ENCODE results near the gene CDC5L.

DNA sequence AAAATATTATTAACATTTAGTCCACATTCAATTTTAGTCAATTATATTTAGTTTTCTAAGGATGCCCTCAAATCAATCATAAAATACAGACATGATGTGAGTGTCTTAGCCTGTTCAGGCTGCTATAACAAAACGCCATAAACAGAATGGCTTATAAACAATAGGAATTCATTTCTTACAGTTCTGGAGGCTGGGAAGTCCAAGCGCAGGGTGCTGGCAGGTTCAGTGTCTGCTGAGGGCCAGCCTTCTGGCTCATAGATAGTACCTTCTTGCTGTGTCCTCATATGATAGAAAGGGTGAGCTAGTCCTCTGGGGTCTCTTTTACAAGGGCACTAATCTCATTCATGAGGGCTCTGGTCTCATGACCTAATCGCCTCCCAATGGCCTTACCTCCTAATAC is 10.0 kb upstream of the CDC5L start:
- TF ChIP-seq, protein P1, sequence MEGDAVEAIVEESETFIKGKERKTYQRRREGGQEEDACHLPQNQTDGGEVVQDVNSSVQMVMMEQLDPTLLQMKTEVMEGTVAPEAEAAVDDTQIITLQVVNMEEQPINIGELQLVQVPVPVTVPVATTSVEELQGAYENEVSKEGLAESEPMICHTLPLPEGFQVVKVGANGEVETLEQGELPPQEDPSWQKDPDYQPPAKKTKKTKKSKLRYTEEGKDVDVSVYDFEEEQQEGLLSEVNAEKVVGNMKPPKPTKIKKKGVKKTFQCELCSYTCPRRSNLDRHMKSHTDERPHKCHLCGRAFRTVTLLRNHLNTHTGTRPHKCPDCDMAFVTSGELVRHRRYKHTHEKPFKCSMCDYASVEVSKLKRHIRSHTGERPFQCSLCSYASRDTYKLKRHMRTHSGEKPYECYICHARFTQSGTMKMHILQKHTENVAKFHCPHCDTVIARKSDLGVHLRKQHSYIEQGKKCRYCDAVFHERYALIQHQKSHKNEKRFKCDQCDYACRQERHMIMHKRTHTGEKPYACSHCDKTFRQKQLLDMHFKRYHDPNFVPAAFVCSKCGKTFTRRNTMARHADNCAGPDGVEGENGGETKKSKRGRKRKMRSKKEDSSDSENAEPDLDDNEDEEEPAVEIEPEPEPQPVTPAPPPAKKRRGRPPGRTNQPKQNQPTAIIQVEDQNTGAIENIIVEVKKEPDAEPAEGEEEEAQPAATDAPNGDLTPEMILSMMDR (conservative IDR thresholded peaks at IDR 0.05): no peak
- TF ChIP-seq ZFX (IDR thresholded peaks at IDR 0.05): no peak

Data from C4-2B (cell line).